Mammary epithelial cell (primary cell): Measurements from ENCODE around the gene MYH13.

Experiments used
- CTCF ChIP-seq, 2 donors: IDR thresholded peaks in 1 of 2; conservative IDR thresholded peaks in 1 of 2; 2 replicates each; pipeline ENCODE4 v1.5.1; 2011 to 2012; ENCODE audit warnings: inconsistent platforms in 2 of 2, low read length in 2 of 2, mild to moderate bottlenecking in 2 of 2, control low read depth in 1 of 2, low read depth in 1 of 2; ENCODE audit not compliant: insufficient read depth in 1 of 2; ENCODE audit errors: extremely low read depth in 1 of 2
- EZH2 ChIP-seq: IDR thresholded peaks from 2 replicates; pipeline ENCODE4 v1.6.1; 2012; ENCODE audit warnings: low read length, inconsistent platforms, borderline replicate concordance

- TF ChIP-seq CTCF (conservative IDR thresholded peaks at IDR 0.05 in 1 of 2, IDR thresholded peaks at IDR 0.05 in 1 of 2; ENCODE audit: extremely low read depth in 1 of 2, insufficient read depth in 1 of 2, low read depth in 1 of 2, low read length in 2 of 2) (no peak), EZH2 (no peak)
Observed at GRCh38 chr17:10306585-10306984, 66.2 kb downstream of the MYH13 start.
